Gastroesophageal sphincter (tissue), 4 donors: ENCODE results near the gene CYP4F22. TPM values are rescaled to one million over a fixed set of nuclear protein-coding genes. Genes with fewer than 3 reads are reported as not detected.
"Not testable (repeated sequence)": the region's sequence is repeated elsewhere in the genome, so short reads cannot be mapped to it uniquely, and the experiment has no call there.

ENCODE experiments used
- ATAC-seq: fragments of 150-250 bp; one replicate; pipeline ENCODE4 v1.9.1; 2016; ENCODE audit warnings: mild to moderate bottlenecking, moderate library complexity
- H3K27ac ChIP-seq, 4 donors: fragments of 200-600 bp; sonication (generic) in 3 of 4; 1 replicate in 3 of 4; 2 replicates in 1 of 4; pipeline ENCODE4 v1.5.1; 2016 to 2019
- H3K27me3 ChIP-seq: fragments of 200-600 bp; sonication (generic); one replicate; pipeline ENCODE4 v1.5.1; 2019
- H3K36me3 ChIP-seq, 2 donors: fragments of 200-600 bp; sonication (generic); one replicate each; pipeline ENCODE4 v1.5.1; 2019; ENCODE audit warnings: control low read depth in 1 of 2
- H3K4me1 ChIP-seq, 3 donors: fragments of 200-600 bp; sonication (generic); 1 replicate in 2 of 3; 2 replicates in 1 of 3; pipeline ENCODE4 v1.5.1; 2016 to 2019; ENCODE audit warnings: control low read depth in 2 of 3
- H3K4me3 ChIP-seq, 2 donors: fragments of 200-600 bp; sonication (generic); one replicate each; pipeline ENCODE4 v1.5.1; 2019; ENCODE audit warnings: mild to moderate bottlenecking in 1 of 2, moderate library complexity in 1 of 2
- H3K9me3 ChIP-seq, 3 donors: fragments of 200-600 bp; sonication (generic); one replicate each; pipeline ENCODE4 v1.5.1; 2017 to 2019; ENCODE audit warnings: control low read depth in 2 of 3
- EP300 ChIP-seq: sonication (generic); formaldehyde crosslinking; IDR thresholded peaks from one replicate; pipeline ENCODE4 v1.6.1; 2017; ENCODE audit warnings: antibody characterized with exemption, mild to moderate bottlenecking
- POLR2A ChIP-seq, 2 donors: fragments of 450-650 bp; IDR thresholded peaks; one replicate each; pipeline ENCODE4 v1.6.1; 2017; ENCODE audit warnings: antibody characterized with exemption in 2 of 2, mild to moderate bottlenecking in 2 of 2, moderate library complexity in 1 of 2
- POLR2AphosphoS5 ChIP-seq: sonication (generic); formaldehyde crosslinking; IDR thresholded peaks from one replicate; pipeline ENCODE4 v1.6.1; 2017; ENCODE audit warnings: antibody characterized with exemption
- WGBS, 2 donors: methylation state at CpG; one replicate each; pipeline ENCODE4 v1.1.5; 2018; ENCODE audit warnings: low coverage in 1 of 2; 5-methylcytosine and 5-hydroxymethylcytosine counted together
- total RNA-seq, 4 donors: library from RNA; depleted of rRNA; stranded (reverse); fragments of >200 nt; gene quantifications; one replicate each; pipeline ENCODE4 v1.1.0, GENCODE V29; 2016
- TF ChIP-seq, protein P1 (sequence below), 4 experiments: fragments of 200-600 bp in 2 of 4; fragments of 450-650 bp in 2 of 4; sonication (generic) in 1 of 4; IDR thresholded peaks; one replicate each; pipeline ENCODE4 v1.5.1; 2017 to 2019; ENCODE audit warnings: antibody characterized with exemption in 4 of 4, mild to moderate bottlenecking in 2 of 4, moderate library complexity in 2 of 4

Gene CYP4F22
- total RNA-seq, 4 donors from 2014 or later = 0.19 to 0.47 (median 0.47) TPM; not detected in 1

DNA sequence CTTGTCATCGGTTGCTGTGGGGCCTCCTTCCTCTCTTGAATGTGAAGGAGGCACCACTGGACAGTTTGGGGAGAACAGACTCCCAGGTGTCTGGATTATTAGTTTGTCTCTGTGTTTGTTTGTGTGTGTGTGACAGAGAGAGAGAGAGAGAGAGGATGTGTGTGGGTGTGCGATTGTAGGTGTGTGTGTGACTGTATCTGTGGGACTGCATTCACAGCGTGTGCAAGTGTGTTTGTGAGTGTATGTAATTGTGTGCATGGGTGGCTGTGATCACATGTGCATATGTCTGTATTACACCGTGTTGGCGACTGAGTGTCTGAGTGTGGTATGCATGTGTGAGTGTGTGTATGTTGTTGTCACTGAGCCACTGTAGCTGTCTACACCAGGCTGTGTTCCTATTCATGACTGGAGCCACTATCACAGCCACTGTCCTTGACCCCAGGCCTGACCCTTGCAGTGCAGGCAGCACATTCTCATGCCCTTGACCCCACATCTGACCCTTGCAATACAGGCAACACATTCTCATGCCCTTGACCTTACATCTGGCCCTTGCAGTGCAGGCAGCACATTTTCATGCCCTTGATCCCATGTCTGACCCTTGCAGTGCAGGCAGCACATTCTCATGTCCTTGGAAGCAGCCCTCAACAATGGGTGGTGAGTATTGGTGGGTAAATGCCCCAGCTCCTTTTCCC, 81.6 kb downstream of the CYP4F22 start:
- Histone ChIP-seq H3K27ac (no peak overlapping the region), H3K36me3 (no peaks in the 10 kb centered on the region), H3K9me3 (peaks cover 0 to 11% (median 0%) of the 10 kb centered on the region in 3 donors), H3K4me3 (no peak overlapping the region), H3K27me3 (peaks cover 70% of the 10 kb centered on the region), H3K4me1 (peaks cover 0 to under 1% (median 0%) of the 10 kb centered on the region in 3 donors)
- TF ChIP-seq EP300 (no peak), POLR2AphosphoS5 (no peak), POLR2A (IDR thresholded peaks at IDR 0.05) (no peak)
- TF ChIP-seq, protein P1, sequence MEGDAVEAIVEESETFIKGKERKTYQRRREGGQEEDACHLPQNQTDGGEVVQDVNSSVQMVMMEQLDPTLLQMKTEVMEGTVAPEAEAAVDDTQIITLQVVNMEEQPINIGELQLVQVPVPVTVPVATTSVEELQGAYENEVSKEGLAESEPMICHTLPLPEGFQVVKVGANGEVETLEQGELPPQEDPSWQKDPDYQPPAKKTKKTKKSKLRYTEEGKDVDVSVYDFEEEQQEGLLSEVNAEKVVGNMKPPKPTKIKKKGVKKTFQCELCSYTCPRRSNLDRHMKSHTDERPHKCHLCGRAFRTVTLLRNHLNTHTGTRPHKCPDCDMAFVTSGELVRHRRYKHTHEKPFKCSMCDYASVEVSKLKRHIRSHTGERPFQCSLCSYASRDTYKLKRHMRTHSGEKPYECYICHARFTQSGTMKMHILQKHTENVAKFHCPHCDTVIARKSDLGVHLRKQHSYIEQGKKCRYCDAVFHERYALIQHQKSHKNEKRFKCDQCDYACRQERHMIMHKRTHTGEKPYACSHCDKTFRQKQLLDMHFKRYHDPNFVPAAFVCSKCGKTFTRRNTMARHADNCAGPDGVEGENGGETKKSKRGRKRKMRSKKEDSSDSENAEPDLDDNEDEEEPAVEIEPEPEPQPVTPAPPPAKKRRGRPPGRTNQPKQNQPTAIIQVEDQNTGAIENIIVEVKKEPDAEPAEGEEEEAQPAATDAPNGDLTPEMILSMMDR (IDR thresholded peaks at IDR 0.05) = no peak
- 79 to 85% methylated on average over 4 to 5 of the region's 5 CpGs for WGBS, 2 donors
- no peak for ATAC-seq

DNA sequence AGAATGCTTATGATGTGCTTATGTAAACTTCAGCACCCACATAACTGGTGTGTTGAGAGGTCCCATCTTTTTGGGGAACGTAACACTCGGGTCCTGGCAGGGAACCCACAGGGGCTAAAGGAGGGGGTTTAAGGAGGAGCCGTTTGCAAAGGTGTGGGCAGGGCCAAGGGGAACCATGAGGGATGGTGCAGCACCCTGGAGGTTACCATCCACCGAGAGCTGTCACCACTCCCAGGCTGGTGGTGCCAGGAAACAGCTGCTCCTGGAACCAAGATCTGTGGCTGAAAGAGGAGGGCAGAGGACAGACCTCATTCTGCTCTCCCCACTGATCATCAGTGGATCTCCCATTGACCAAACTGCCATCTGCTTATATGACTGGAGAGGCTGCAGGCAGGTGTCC, 83.5 kb downstream of the CYP4F22 start:
- no peaks in the 10 kb centered on the region for H3K36me3 ChIP-seq
- WGBS, 2 donors = 60% methylated on average over 4 of the region's 4 CpGs; no CpG with 5 or more reads in 1 of the 2 donors
- ATAC-seq = no peak
- H3K27ac ChIP-seq = no peak overlapping the region
- no peaks in the 10 kb centered on the region for H3K4me1 ChIP-seq
- peaks cover 60% of the 10 kb centered on the region for H3K27me3 ChIP-seq
- peaks cover 0 to 14% (median 0%) of the 10 kb centered on the region in 3 donors for H3K9me3 ChIP-seq
- H3K4me3 ChIP-seq = no peak overlapping the region
- TF ChIP-seq, protein P1 (IDR thresholded peaks at IDR 0.05) = no peak
- TF ChIP-seq EP300 (no peak), POLR2A (IDR thresholded peaks at IDR 0.05) (no peak)

DNA sequence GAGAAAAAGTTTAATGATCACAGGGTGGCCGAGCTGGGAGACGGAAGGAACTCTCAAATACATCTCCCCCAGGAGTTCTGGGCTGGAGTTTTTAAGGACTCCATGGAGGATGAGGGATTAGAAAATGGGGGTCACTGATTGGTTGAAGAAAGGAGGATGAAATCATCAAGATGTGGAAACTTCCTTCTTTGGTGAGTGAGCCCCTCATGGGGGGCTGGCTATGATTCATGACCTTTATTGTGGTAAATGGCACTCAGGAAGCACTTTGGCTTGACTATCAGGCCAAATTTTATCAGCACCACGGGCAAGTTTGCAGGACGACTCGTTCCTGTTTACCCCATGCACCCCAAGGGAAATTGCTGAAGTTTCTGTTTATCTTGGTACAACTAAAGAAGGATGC, 84.2 kb downstream of the CYP4F22 start:
- Histone ChIP-seq H3K27me3 (peaks cover 57% of the 10 kb centered on the region), H3K9me3 (peaks cover 0 to 17% (median 0%) of the 10 kb centered on the region in 3 donors)
- H3K36me3 ChIP-seq, ATAC-seq, H3K27ac ChIP-seq, H3K4me1 ChIP-seq, H3K4me3 ChIP-seq: not testable (repeated sequence)
- WGBS, 2 donors = 28 to 29% methylated on average over 2 to 3 of the region's 5 CpGs

DNA sequence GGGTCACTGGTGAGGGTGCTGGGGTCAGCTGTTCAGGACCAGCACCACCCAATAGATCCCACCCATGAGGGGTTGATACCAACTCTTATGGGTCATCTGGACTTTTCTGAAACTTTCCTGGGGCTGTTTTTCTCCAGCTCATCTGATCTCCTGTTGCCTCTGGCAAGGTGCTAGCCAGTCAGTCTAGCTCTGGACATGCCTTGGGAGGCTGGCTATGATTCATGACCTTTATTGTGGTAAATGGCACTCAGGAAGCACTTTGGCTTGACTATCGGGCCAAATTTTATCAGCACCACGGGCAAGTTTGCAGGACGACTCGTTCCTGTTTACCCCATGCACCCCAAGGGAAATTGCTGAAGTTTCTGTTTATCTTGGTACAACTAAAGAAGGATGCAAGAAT, 85.4 kb downstream of the CYP4F22 start:
- not testable (repeated sequence) for ATAC-seq
- 83% methylated on average over 2 of the region's 4 CpGs; no CpG with 5 or more reads in 1 of the 2 donors for WGBS, 2 donors

DNA sequence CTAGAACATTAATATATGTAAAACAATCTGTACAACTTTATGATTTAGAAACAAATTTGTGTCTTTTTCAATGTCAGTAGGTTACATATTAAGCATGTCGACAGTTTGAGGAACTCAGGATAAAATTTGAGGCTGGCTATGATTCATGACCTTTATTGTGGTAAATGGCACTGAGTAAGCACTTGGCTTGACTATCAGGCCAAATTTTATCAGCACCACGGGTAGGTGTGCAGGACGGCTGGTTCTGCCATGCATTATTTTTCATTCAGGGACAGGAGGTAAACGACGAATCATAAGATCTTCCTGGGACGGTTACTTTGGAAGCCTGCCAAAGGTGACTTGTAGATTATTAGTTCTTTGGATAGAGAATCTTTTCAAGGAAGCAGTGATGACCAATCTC, 86.7 kb downstream of the CYP4F22 start:
- Histone ChIP-seq H3K4me1 (no peaks in the 10 kb centered on the region), H3K27ac (no peak overlapping the region), H3K4me3 (no peak overlapping the region), H3K36me3 (no peaks in the 10 kb centered on the region), H3K9me3 (peaks cover 0 to 17% (median 0%) of the 10 kb centered on the region in 3 donors), H3K27me3 (peaks cover 40% of the 10 kb centered on the region)
- WGBS, 2 donors = 52 to 54% methylated on average over 5 to 6 of the region's 6 CpGs
- TF ChIP-seq, protein P1 (IDR thresholded peaks at IDR 0.05) = no peak
- TF ChIP-seq POLR2A (IDR thresholded peaks at IDR 0.05) (no peak), POLR2AphosphoS5 (no peak), EP300 (no peak)
- no peak for ATAC-seq

More for the DNA sequence above, 85.4 kb downstream of the CYP4F22 start:
- Histone ChIP-seq H3K9me3 (peaks cover 0 to 17% (median 0%) of the 10 kb centered on the region in 3 donors), H3K27me3 (peaks cover 48% of the 10 kb centered on the region)
- not testable (repeated sequence) for H3K27ac ChIP-seq, H3K36me3 ChIP-seq, H3K4me1 ChIP-seq, H3K4me3 ChIP-seq

Other genes with a start within 250 kb of the CYP4F22 start
- 10 to 100 TPM; 29.6 to 49.3 (median 34.4) TPM for gene BRD4, start 176.0 kb upstream of the CYP4F22 start, total RNA-seq
- gene AKAP8, start 128.7 kb upstream of the CYP4F22 start, total RNA-seq = 10 to 100 TPM; 21.4 to 34.2 (median 28.0) TPM
- 100 to 1,000 TPM in 1 of 4 donors, 10 to 100 TPM in 3; 61.3 to 102 (median 70.1) TPM for gene AKAP8L, start 89.5 kb upstream of the CYP4F22 start, total RNA-seq
- gene WIZ, start 58.6 kb upstream of the CYP4F22 start, total RNA-seq = 10 to 100 TPM; 24.4 to 94.6 (median 49.9) TPM
- gene RASAL3, start 44.0 kb upstream of the CYP4F22 start, total RNA-seq = 1 to 10 TPM; 1.3 to 3.1 (median 2.1) TPM
- gene PGLYRP2, start 29.0 kb upstream of the CYP4F22 start, total RNA-seq = not detected
- not detected for gene CYP4F8, start 106.7 kb downstream of the CYP4F22 start, total RNA-seq
- gene CYP4F3, start 132.4 kb downstream of the CYP4F22 start, total RNA-seq = 1 to 10 TPM in 1 of 4 donors, under 1 TPM in 2, not detected in 1; 0.08 to 5.3 (median 0.81) TPM
- gene CYP4F12, start 164.6 kb downstream of the CYP4F22 start, total RNA-seq = 10 to 100 TPM in 1 of 4 donors, 1 to 10 TPM in 3; 5.1 to 14.1 (median 6.8) TPM
- gene OR10H2, start 219.5 kb downstream of the CYP4F22 start, total RNA-seq = not detected
- gene OR10H3, start 229.5 kb downstream of the CYP4F22 start, total RNA-seq = not detected